Measurements from ENCODE around the gene CYB5R3. TPM values are rescaled to one million over a fixed set of nuclear protein-coding genes. Genes with fewer than 3 reads are reported as not detected.
"Not testable (repeated sequence)": the region's sequence is repeated elsewhere in the genome, so short reads cannot be mapped to it uniquely, and the experiment has no call there.

The CYB5R3 gene
- total and polyA plus RNA-seq, 4 donors = 49.4 to 210 (median 134) TPM

DNA sequence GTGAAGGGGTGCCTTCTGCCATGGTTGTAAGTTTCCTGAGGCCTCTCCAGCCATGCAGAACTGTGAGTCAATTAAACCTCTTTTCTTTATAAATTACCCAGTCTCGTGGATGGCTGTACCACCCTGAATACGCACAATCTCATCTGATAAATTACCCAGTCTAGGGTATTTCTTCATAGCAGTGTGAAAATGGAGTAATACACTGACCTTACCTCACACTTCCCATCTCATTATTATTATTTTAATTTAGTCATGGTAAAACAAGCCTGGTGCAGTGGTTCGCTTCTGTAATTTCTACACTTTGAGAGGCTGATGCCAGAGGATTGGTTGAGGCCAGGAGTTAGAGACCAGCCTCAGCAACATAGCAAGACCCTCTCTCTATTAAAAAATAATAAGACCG, 30.5 kb upstream of the CYB5R3 start (continued):
- no peak for TF ChIP-seq CTCF (IDR thresholded peaks at IDR 0.05; ENCODE audit: low read depth, low read length, missing input control)

DNA sequence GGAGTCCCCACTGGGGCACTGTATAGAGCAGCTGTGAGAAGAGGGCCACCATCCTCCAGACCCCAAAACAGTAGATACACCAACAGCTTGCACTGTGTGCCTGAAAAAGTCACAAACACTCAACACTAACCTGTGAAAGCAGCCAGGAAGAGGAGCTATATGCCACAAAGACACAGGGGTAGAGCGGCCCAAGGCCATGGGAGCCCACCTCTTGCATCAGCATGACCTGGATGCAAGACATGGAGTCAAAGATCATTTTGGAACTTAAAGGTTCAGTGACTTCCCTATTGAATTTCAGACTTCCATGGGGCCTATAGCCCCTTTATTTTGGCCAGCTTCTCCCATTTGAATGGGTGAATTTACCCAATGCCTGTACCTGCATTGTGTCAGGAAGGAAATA, 29.7 kb upstream of the CYB5R3 start:
- Histone ChIP-seq H3K4me1 (ENCODE audit: control insufficient read depth in 4 of 4, insufficient read depth in 4 of 4, low read length in 3 of 4) (peaks cover 4 to 8% (median 5%) of the 10 kb centered on the region in 4 donors), H3K4me3 (ENCODE audit: low read depth in 1 of 3, low read length in 3 of 3) (no peak overlapping the region), H3K9ac (ENCODE audit: low read depth in 1 of 2, low read length in 2 of 2) (no peak overlapping the region), H3K27me3 (ENCODE audit: control insufficient read depth in 4 of 4, insufficient read depth in 4 of 4, low read length in 3 of 4) (no peaks in the 10 kb centered on the region), H3K36me3 (ENCODE audit: control insufficient read depth in 4 of 4, insufficient read depth in 3 of 4, low read depth in 1 of 4, low read length in 3 of 4) (no peaks in the 10 kb centered on the region), H3K27ac (ENCODE audit: low read depth in 1 of 2, low read length in 2 of 2) (no peak overlapping the region), H3K9me3 (ENCODE audit: control insufficient read depth in 4 of 4, low read length in 3 of 4) (peaks cover 0 to 1% (median 0%) of the 10 kb centered on the region in 4 donors)
- WGBS = 95% methylated on average over 1 of the region's 1 CpG
- no peak for DNase-seq (ENCODE audit: low spot score)
- TF ChIP-seq GABPA (IDR thresholded peaks at IDR 0.05 in 1 of 2, conservative IDR thresholded peaks at IDR 0.05 in 1 of 2) (no peak), RXRA (IDR thresholded peaks at IDR 0.05) (no peak), SP1 (IDR thresholded peaks at IDR 0.05) (no peak), YY1 (IDR thresholded peaks at IDR 0.05) (no peak), JUND (IDR thresholded peaks at IDR 0.05) (no peak), CTCF (IDR thresholded peaks at IDR 0.05; ENCODE audit: low read depth, low read length, missing input control) (no peak), HNF4A (conservative IDR thresholded peaks at IDR 0.05) (no peak), REST (IDR thresholded peaks at IDR 0.05) (no peak), NR2F2 (IDR thresholded peaks at IDR 0.05) (no peak), TAF1 (conservative IDR thresholded peaks at IDR 0.05) (no peak), FOXA2 (IDR thresholded peaks at IDR 0.05) (no peak), ATF3 (IDR thresholded peaks at IDR 0.05) (no peak), EGR1 (IDR thresholded peaks at IDR 0.05; ENCODE audit: low read depth in 2 of 2) (no peak), ZBTB33 (IDR thresholded peaks at IDR 0.05) (no peak), HNF4G (IDR thresholded peaks at IDR 0.05) (no peak)

GRCh38 chr22:42677936-42678335, 28.7 kb upstream of the CYB5R3 start:
- not testable (repeated sequence) for H3K27me3 ChIP-seq (ENCODE audit: control insufficient read depth in 4 of 4, insufficient read depth in 4 of 4, low read length in 3 of 4); H3K36me3 ChIP-seq (ENCODE audit: control insufficient read depth in 4 of 4, insufficient read depth in 3 of 4, low read depth in 1 of 4, low read length in 3 of 4); H3K27ac ChIP-seq (ENCODE audit: low read depth in 1 of 2, low read length in 2 of 2); H3K4me3 ChIP-seq (ENCODE audit: low read depth in 1 of 3, low read length in 3 of 3); H3K9ac ChIP-seq (ENCODE audit: low read depth in 1 of 2, low read length in 2 of 2); H3K9me3 ChIP-seq (ENCODE audit: control insufficient read depth in 4 of 4, low read length in 3 of 4); DNase-seq (ENCODE audit: low spot score)
- WGBS = 85% methylated on average over 4 of the region's 4 CpGs
- H3K4me1 ChIP-seq (ENCODE audit: control insufficient read depth in 4 of 4, insufficient read depth in 4 of 4, low read length in 3 of 4) = peaks cover 6 to 11% (median 7%) of the 10 kb centered on the region in 4 donors

Measured in liver (tissue), 9 donors.